CD8-positive, alpha-beta memory T cell (primary cell): ENCODE results near the gene IZUMO4. TPM values are rescaled to one million over a fixed set of nuclear protein-coding genes. Genes with fewer than 3 reads are reported as not detected.

Source experiments
- CTCF ChIA-PET: fragments of 350-600 bp; sonication (Branson Sonifier 250); formaldehyde crosslinking; loops from one replicate; lab custom pipeline; 2021; ENCODE audit warnings: antibody characterized with exemption; lab: Charles Lee
- POLR2A ChIA-PET: fragments of 350-600 bp; sonication (Branson Sonifier 250); formaldehyde crosslinking; loops from one replicate; lab custom pipeline; 2021; ENCODE audit warnings: antibody characterized with exemption; lab: Charles Lee
- DNase-seq, 5 donors: peaks; one replicate each; pipeline versions ENCODE4 v3.0.0 to v3.0.0-alpha.2; 2020 to 2022; ENCODE audit warnings: mixed read lengths in 1 of 5
- H3K27ac ChIP-seq: one replicate; pipeline ENCODE4 v1.7.0; 2013; ENCODE audit warnings: low read depth, mild to moderate bottlenecking, low read length, moderate library complexity
- H3K27me3 ChIP-seq: 2 replicates; pipeline ENCODE4 v1.7.0; 2013; ENCODE audit warnings: low read length, mild to moderate bottlenecking; ENCODE audit not compliant: insufficient read depth, poor library complexity, severe bottlenecking
- H3K36me3 ChIP-seq: 2 replicates; pipeline ENCODE4 v1.7.0; 2013; ENCODE audit warnings: mild to moderate bottlenecking, low read length, moderate library complexity; ENCODE audit not compliant: insufficient read depth
- H3K4me1 ChIP-seq: 2 replicates; pipeline ENCODE4 v1.7.0; 2013; ENCODE audit warnings: mild to moderate bottlenecking, low read length, moderate library complexity; ENCODE audit not compliant: insufficient read depth
- H3K4me3 ChIP-seq: 2 replicates; pipeline ENCODE4 v1.7.0; 2013; ENCODE audit warnings: mild to moderate bottlenecking, low read length
- H3K9me3 ChIP-seq: 2 replicates; pipeline ENCODE4 v1.7.0; 2013; ENCODE audit warnings: mild to moderate bottlenecking, low read length
- H3K27ac Mint-ChIP-seq, 8 donors: one replicate each; pipeline ENCODE4 v1.8.0; 2020 to 2021; ENCODE audit warnings: mixed read lengths in 8 of 8, mild to moderate bottlenecking in 6 of 8, inconsistent platforms in 3 of 8, moderate library complexity in 3 of 8
- H3K27me3 Mint-ChIP-seq, 2 donors: one replicate each; pipeline ENCODE4 v1.8.0; 2020 to 2021; ENCODE audit warnings: mixed read lengths in 2 of 2, mild to moderate bottlenecking in 1 of 2, moderate library complexity in 1 of 2
- H3K36me3 Mint-ChIP-seq, 3 donors: one replicate each; pipeline ENCODE4 v1.8.0; 2020 to 2021; ENCODE audit warnings: mixed read lengths in 3 of 3, inconsistent platforms in 1 of 3, mild to moderate bottlenecking in 1 of 3
- H3K4me1 Mint-ChIP-seq, 3 donors: one replicate each; pipeline ENCODE4 v1.8.0; 2020 to 2021; ENCODE audit warnings: mixed read lengths in 3 of 3, inconsistent platforms in 1 of 3, mild to moderate bottlenecking in 1 of 3
- H3K4me3 Mint-ChIP-seq, 7 donors: one replicate each; pipeline ENCODE4 v1.8.0; 2020 to 2021; ENCODE audit warnings: mixed read lengths in 7 of 7, mild to moderate bottlenecking in 6 of 7, moderate library complexity in 4 of 7, inconsistent platforms in 2 of 7
- H3K9me3 Mint-ChIP-seq, 5 donors: one replicate each; pipeline ENCODE4 v1.8.0; 2020 to 2022; ENCODE audit warnings: mixed read lengths in 5 of 5, mild to moderate bottlenecking in 3 of 5, moderate library complexity in 2 of 5, inconsistent platforms in 1 of 5
- polyA plus RNA-seq: library from polyadenylated mRNA; unstranded; fragments of 300-500 nt; fragmentation: Illumina TruSeq; gene quantifications from one replicate; pipeline ENCODE4 v1.2.3, GENCODE V29; 2021
- total RNA-seq, 2 experiments: library from RNA; stranded (reverse); gene quantifications; one replicate each; pipeline ENCODE4 v1.2.3, GENCODE V29; 2021

Gene IZUMO4
- 1 to 10 TPM; 8.9 to 9.7 TPM for total RNA-seq
- 0.58 TPM for polyA plus RNA-seq

GRCh38 chr19:2096480-2097202, at the start of gene IZUMO4:
Gene IZUMO4, plus strand, starts transcription at chr19:2096915. Its CDS starts 31 bp downstream, at chr19:2096946.
- H3K9me3 ChIP-seq = no peaks in the 10 kb centered on the region
- H3K27ac Mint-ChIP-seq = peak within 1 kb of the TSS; percentile 91 to 98 (median 96)
- ChIA-PET POLR2A (interaction anchor here (0.6 to 4.0 kb wide), 4 partner anchors 11 to 155 kb away, joined by 3 to 19 read pairs (median 11); no protein-coding TSS in a partner anchor), CTCF (interaction anchor here (0.7 to 5.1 kb wide), 7 partner anchors 9 to 79 kb away, joined by 3 to 40 read pairs (median 4); no protein-coding TSS in a partner anchor)
- H3K36me3 ChIP-seq = peaks cover 8% of the 10 kb centered on the region
- peaks cover 0 to 2% (median 0%) of the 10 kb centered on the region in 5 donors for H3K9me3 Mint-ChIP-seq
- peak within 1 kb of the TSS; percentile 94 to 100 (median 96) for H3K4me3 Mint-ChIP-seq
- H3K4me1 ChIP-seq = peaks cover 31% of the 10 kb centered on the region
- peak within 1 kb of the TSS; percentile 87 for H3K4me3 ChIP-seq
- H3K27me3 ChIP-seq = no peaks in the 10 kb centered on the region
- peak; percentile 99 to 100 (median 100) for DNase-seq
- H3K4me1 Mint-ChIP-seq = peaks cover 19 to 42% (median 24%) of the 10 kb centered on the region in 3 donors
- H3K27me3 Mint-ChIP-seq = peaks cover 0 to 4% of the 10 kb centered on the region in 2 donors
- peak within 1 kb of the TSS; percentile 85 for H3K27ac ChIP-seq
- peaks cover 0 to 49% (median 2%) of the 10 kb centered on the region in 3 donors for H3K36me3 Mint-ChIP-seq

- Histone ChIP-seq H3K9me3 (no peaks in the 10 kb centered on the region), H3K27me3 (no peaks in the 10 kb centered on the region), H3K4me3 (no peak overlapping the region), H3K27ac (no peak overlapping the region), H3K36me3 (peaks cover 11% of the 10 kb centered on the region), H3K4me1 (peaks cover 71% of the 10 kb centered on the region)
- CTCF ChIA-PET = no interaction called here
- Mint-ChIP-seq H3K4me3 (peak overlapping the region in 4 of 7 donors; percentile 29 to 88 (median 41)), H3K4me1 (peaks cover 19 to 65% (median 29%) of the 10 kb centered on the region in 3 donors), H3K27ac (peak overlapping the region in 6 of 8 donors; percentile 33 to 89 (median 40)), H3K36me3 (peaks cover 0 to 46% (median 0%) of the 10 kb centered on the region in 3 donors), H3K9me3 (no peaks in the 10 kb centered on the region), H3K27me3 (peaks cover 0 to 3% of the 10 kb centered on the region in 2 donors)
- no peak for DNase-seq
- POLR2A ChIA-PET = no interaction called here
Measured at GRCh38 chr19:2047076-2047448, 49.7 kb upstream of the IZUMO4 start.

GRCh38 chr19:2047449-2048103, 49.1 kb upstream of the IZUMO4 start:
- Histone ChIP-seq H3K36me3 (peaks cover 11% of the 10 kb centered on the region), H3K4me1 (peaks cover 72% of the 10 kb centered on the region), H3K9me3 (no peaks in the 10 kb centered on the region), H3K27me3 (no peaks in the 10 kb centered on the region), H3K27ac (peak overlapping the region; percentile 4), H3K4me3 (peak overlapping the region; percentile 98)
- Mint-ChIP-seq H3K27me3 (peaks cover 0 to 3% of the 10 kb centered on the region in 2 donors), H3K27ac (peak overlapping the region; percentile 55 to 89 (median 76)), H3K9me3 (no peaks in the 10 kb centered on the region), H3K36me3 (peaks cover 0 to 42% (median 0%) of the 10 kb centered on the region in 3 donors), H3K4me3 (peak overlapping the region in 6 of 7 donors; percentile 11 to 88 (median 69)), H3K4me1 (peaks cover 23 to 65% (median 32%) of the 10 kb centered on the region in 3 donors)
- POLR2A ChIA-PET = no interaction called here
- CTCF ChIA-PET = interaction anchor here (1.3 to 2.7 kb wide), 2 partner anchors 12 to 20 kb away, joined by 3 to 6 read pairs; no protein-coding TSS in a partner anchor
- DNase-seq = peak in 2 of 5 donors; percentile 40 to 58

- Mint-ChIP-seq H3K27ac (peak overlapping the region in 6 of 8 donors; percentile 38 to 89 (median 70)), H3K27me3 (peaks cover 0 to 3% of the 10 kb centered on the region in 2 donors), H3K9me3 (no peaks in the 10 kb centered on the region), H3K4me3 (peak overlapping the region in 6 of 7 donors; percentile 64 to 89 (median 86)), H3K4me1 (peaks cover 23 to 62% (median 30%) of the 10 kb centered on the region in 3 donors), H3K36me3 (peaks cover 0 to 41% (median 0%) of the 10 kb centered on the region in 3 donors)
- peak overlapping the region; percentile 88 for H3K27ac ChIP-seq
- peak overlapping the region; percentile 98 for H3K4me3 ChIP-seq
- H3K36me3 ChIP-seq = peaks cover 8% of the 10 kb centered on the region
- no peaks in the 10 kb centered on the region for H3K9me3 ChIP-seq
- ChIA-PET CTCF (interaction anchor here (1.0 to 2.7 kb wide), 6 partner anchors 12 to 118 kb away, joined by 3 to 6 read pairs (median 4); no protein-coding TSS in a partner anchor), POLR2A (interaction anchor here (0.6 to 1.2 kb wide), 2 partner anchors 10 to 11 kb away, joined by 5 to 7 read pairs; no protein-coding TSS in a partner anchor)
- peaks cover 72% of the 10 kb centered on the region for H3K4me1 ChIP-seq
- no peak for DNase-seq
- no peaks in the 10 kb centered on the region for H3K27me3 ChIP-seq
Measured at GRCh38 chr19:2048104-2048958, 48.4 kb upstream of the IZUMO4 start.

- Mint-ChIP-seq H3K9me3 (no peaks in the 10 kb centered on the region), H3K27me3 (peaks cover 0 to 3% of the 10 kb centered on the region in 2 donors), H3K27ac (peak overlapping the region in 7 of 8 donors; percentile 76 to 94 (median 89)), H3K4me1 (peaks cover 19 to 57% (median 24%) of the 10 kb centered on the region in 3 donors), H3K4me3 (peak overlapping the region; percentile 86 to 95 (median 88)), H3K36me3 (peaks cover 0 to 35% (median 0%) of the 10 kb centered on the region in 3 donors)
- peak overlapping the region; percentile 88 for H3K27ac ChIP-seq
- no peaks in the 10 kb centered on the region for H3K27me3 ChIP-seq
- no peaks in the 10 kb centered on the region for H3K9me3 ChIP-seq
- POLR2A ChIA-PET = interaction anchor here (0.6 to 1.7 kb wide), 6 partner anchors 7 to 106 kb away, joined by 3 to 6 read pairs (median 5); no protein-coding TSS in a partner anchor
- CTCF ChIA-PET = interaction anchor here (1.0 to 2.7 kb wide), 6 partner anchors 11 to 119 kb away, joined by 3 to 6 read pairs (median 4); no protein-coding TSS in a partner anchor
- H3K36me3 ChIP-seq = peaks cover 5% of the 10 kb centered on the region
- peak overlapping the region; percentile 98 for H3K4me3 ChIP-seq
- H3K4me1 ChIP-seq = peaks cover 66% of the 10 kb centered on the region
- no peak for DNase-seq
Measured at GRCh38 chr19:2048959-2049740, 47.6 kb upstream of the IZUMO4 start.

GRCh38 chr19:2049741-2050348, 46.9 kb upstream of the IZUMO4 start:
- peaks cover 0 to 33% (median 0%) of the 10 kb centered on the region in 3 donors for H3K36me3 Mint-ChIP-seq
- Histone ChIP-seq H3K4me1 (peaks cover 59% of the 10 kb centered on the region), H3K9me3 (no peaks in the 10 kb centered on the region), H3K4me3 (peak overlapping the region; percentile 98), H3K27me3 (no peaks in the 10 kb centered on the region), H3K36me3 (peaks cover 5% of the 10 kb centered on the region), H3K27ac (peak overlapping the region; percentile 88)
- H3K27me3 Mint-ChIP-seq = peaks cover 0 to 2% of the 10 kb centered on the region in 2 donors
- ChIA-PET POLR2A (interaction anchor here (0.5 to 1.7 kb wide), 6 partner anchors 8 to 120 kb away, joined by 3 to 6 read pairs (median 4); no protein-coding TSS in a partner anchor), CTCF (interaction anchor here (0.7 to 2.7 kb wide), 5 partner anchors 8 to 120 kb away, joined by 3 to 6 read pairs (median 3); no protein-coding TSS in a partner anchor)
- peak overlapping the region; percentile 86 to 95 (median 88) for H3K4me3 Mint-ChIP-seq
- no peaks in the 10 kb centered on the region for H3K9me3 Mint-ChIP-seq
- H3K27ac Mint-ChIP-seq = peak overlapping the region; percentile 73 to 94 (median 88)
- DNase-seq = peak; percentile 34 to 78 (median 65)
- H3K4me1 Mint-ChIP-seq = peaks cover 20 to 57% (median 23%) of the 10 kb centered on the region in 3 donors
